DMS53 (cell line): ENCODE results near the gene ZNRF3.
"Not testable (repeated sequence)": the region's sequence is repeated elsewhere in the genome, so short reads cannot be mapped to it uniquely, and the experiment has no call there.

Source experiments
- DNase-seq: peaks from one replicate; lab custom pipeline; 2025; lab: John Stamatoyannopoulos, UW

The ZNRF3 gene

DNA sequence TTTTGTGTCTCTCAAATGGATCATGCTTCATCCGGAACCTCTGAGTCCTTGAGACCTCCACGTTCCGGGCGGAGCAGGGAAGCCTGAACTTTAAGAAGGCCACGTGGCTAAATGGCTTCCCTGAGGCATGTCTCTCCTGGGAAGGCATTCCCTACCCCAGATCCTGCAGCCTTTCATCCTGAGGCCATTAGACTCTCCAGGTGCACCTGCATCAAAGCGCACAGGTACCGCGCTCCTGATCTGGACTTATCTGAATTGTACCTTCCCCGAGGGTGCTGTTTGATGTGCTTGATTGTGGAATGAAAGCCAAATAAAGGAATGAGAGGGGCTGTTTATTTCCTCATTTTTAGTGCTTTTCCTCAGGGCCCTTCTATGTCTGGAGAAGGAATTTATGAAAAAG, 155.8 kb downstream of the ZNRF3 start:
- no peak for DNase-seq

DNA sequence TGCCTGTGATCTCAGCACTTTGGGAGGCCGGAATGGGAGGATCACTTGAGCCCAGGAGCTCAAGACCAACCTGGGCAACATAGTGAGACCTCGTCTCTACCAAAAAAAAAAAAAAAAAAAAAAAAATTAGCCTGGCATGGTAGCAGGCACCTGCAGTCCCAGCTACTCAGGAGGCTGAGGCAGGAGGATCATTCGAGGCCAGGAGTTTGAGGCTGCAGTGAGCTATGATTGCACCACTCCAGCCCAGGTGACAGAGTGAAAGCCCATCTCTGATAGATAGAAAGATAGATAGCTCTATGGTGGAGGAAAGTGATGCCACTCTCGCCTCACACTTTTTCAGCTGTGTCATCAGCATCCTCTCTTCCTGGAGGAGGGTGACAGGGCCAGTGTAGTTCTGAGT, 156.3 kb downstream of the ZNRF3 start:
- not testable (repeated sequence) for DNase-seq

DNA sequence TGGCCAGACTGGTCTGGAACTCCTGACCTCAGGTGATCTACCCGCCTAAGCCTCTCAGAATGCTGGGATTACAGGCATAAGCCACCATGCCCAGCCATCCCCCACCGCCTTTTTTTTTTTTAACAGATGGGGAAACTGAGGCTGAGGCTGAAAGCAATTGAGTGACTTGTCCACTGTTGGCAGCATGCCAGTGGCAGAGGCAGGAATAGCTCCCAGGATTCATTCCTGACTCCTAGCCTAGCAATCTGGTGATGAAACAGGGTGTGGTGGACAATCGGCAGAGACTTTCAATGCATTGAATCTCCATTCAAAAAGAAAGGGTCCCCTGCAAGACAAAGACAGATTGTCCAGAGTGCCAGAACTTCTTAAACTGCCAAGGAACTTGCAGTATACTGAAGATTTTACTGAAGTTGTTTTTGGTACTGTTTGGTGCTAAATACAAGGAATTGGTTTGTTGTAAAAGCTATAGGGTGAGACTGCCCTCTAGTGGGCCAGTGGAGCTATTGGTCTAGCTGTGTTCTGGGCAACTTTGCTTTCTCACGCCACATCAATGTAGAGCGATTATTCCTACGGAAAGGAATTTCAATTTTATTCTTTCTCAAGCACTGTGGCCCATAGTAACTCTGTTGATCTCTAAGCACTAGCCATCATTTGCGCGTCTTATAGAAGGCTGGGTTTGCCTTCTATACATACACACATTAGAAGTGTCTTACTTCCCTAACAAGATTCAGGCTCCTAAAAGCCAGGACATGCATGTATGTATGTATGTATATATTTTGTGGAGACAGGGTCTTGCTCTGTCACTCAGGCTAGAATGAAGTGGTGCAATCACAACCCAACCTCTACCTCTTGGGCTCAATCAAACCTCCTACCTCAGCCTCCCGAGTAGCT, 157.3 kb downstream of the ZNRF3 start:
- DNase-seq: peak; percentile 67

DNA sequence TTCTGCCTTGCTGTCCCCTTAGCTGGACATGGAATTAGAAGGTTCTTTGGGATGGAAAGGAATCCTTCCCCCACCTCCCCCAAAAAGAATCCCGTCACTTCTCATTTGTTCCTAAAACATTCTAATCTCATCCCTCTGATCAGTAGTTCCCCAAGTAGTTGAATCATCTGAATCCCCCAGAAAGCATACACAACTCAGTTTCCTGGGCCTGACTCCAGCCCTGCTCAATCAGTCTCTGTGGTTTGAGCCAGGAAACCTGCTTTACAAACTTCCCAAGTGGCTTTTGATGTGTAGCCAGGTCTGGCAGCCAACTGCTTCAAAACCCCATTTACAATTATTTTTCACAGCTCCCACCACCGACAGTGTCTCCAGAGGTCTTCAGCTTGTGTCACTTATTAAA, 158.0 kb downstream of the ZNRF3 start:
- DNase-seq: no peak

DNA sequence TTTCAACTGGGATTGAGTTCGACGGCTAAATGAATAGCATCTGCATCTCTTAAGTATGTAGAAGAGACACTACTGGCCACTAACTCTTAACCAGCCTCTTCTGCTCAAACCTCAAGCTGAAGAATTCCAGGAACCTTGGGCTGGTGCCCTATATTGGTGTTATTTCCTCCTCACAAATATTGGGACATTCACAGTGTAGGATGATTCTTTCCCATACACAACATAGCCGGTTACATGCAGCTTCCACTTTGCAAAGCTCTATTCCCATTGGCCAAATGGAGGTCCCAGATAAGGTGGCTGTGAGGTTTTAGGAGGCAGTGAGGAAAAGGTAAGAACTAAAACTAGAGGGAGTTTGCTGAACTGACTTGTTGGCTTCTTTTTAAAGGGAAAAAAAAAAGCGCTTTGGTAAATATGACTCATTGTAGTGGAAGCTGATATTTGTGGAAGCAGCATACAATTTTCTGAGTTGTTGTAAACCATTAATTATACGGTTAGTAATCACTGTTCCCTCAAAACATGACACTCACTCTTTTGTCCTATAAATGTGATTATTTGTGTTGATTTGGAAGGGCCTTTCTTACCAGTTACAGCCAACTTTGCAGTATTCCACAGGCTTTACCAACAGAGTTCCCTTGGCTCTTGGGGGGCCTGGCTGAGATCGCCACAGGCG, 160.7 kb downstream of the ZNRF3 start:
- no peak for DNase-seq

DNA sequence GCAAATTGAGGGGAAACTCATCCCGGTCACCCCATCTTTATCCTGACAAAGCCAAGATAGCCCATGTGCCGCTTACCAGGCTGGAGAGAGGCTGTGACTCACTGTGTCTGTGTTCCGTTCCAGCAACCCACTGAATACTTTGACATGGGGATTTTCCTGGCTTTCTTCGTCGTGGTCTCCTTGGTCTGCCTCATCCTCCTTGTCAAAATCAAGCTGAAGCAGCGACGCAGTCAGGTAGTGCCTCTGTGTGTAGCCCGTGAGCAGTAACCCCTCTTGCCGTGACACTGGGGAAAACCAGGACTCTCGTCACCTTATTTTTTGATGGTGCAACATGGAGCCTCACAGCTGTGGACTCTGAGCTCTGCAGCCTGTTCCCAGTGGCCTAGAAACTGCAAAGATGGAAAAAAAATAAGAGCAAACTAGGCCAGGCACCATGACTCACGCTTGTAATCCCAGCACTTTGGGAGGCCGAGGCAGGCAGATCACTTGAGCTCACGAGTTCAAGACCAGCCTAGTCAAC, 161.3 kb downstream of the ZNRF3 start:
- DNase-seq: no peak

DNA sequence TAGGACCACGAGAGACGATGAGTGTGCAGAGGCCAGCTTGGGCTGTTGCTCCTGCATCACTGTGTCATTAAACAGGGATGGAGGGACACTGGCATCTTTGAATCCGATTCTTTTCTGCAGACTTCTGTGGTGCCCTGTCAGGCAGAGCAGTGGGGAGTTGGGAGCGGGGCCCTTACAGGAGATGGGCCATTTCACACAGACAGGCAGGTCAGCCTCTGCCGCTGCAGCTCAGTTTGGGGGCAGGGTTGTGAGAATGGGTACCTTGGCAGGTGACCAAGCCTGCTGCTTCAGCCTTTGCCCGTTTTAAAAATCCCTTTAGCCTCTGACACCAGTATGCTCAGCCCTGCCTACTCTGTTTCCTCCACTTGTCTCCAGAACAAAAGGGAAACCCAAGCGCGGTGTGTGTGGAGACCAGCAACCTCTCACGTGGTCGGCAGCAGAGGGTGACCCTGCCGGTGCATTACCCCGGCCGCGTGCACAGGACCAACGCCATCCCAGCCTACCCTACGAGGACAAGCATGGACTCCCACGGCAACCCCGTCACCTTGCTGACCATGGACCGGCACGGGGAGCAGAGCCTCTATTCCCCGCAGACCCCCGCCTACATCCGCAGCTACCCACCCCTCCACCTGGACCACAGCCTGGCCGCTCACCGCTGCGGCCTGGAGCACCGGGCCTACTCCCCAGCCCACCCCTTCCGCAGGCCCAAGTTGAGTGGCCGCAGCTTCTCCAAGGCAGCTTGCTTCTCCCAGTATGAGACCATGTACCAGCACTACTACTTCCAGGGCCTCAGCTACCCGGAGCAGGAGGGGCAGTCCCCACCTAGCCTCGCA, 165.7 kb downstream of the ZNRF3 start:
- DNase-seq: no peak

DNA sequence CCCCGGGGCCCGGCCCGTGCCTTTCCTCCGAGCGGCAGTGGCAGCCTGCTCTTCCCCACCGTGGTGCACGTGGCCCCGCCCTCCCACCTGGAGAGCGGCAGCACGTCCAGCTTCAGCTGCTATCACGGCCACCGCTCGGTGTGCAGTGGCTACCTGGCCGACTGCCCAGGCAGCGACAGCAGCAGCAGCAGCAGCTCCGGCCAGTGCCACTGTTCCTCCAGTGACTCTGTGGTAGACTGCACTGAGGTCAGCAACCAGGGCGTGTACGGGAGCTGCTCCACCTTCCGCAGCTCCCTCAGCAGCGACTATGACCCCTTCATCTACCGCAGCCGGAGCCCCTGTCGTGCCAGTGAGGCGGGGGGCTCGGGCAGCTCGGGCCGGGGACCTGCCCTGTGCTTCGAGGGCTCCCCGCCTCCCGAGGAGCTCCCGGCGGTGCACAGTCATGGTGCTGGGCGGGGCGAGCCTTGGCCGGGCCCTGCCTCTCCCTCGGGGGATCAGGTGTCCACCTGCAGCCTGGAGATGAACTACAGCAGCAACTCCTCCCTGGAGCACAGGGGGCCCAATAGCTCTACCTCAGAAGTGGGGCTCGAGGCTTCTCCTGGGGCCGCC, 166.4 kb downstream of the ZNRF3 start:
- no peak for DNase-seq

DNA sequence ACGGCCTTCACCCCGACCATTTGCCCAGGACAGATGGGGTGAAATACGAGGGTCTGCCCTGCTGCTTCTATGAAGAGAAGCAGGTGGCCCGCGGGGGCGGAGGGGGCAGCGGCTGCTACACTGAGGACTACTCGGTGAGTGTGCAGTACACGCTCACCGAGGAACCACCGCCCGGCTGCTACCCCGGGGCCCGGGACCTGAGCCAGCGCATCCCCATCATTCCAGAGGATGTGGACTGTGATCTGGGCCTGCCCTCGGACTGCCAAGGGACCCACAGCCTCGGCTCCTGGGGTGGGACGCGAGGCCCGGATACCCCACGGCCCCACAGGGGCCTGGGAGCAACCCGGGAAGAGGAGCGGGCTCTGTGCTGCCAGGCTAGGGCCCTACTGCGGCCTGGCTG, 167.1 kb downstream of the ZNRF3 start:
- DNase-seq: no peak

DNA sequence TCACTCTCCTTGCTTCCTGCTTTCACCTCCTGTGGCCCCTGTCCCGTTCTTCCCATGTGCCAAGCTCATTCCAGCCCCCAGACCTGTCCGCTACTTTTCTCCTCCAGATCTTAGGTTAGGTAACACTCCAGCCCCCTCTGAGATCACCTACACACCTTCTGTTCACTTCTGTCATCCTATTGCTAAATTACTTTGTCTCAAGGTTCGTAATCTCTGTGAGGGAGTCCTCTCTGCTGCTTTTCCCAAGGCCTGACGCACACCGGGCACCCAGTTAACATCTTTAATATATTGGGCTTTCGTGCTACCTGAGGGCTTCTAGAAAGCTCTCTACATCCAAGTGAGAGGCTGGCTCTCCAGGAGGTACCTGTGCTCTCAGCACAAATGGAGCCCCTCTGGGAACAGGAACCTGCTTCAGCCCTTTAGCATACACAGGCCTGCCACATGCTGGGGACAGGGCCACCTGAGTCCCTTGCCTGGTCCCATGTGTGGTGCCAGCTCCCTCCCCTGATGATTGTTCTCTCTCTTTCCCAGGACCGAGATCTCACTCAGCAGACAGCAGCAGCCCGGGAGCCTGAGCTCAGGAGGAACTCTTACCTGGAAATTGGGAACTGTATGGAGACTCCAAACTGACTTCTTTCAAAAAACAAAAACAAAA, 169.8 kb downstream of the ZNRF3 start:
- DNase-seq: no peak

DNA sequence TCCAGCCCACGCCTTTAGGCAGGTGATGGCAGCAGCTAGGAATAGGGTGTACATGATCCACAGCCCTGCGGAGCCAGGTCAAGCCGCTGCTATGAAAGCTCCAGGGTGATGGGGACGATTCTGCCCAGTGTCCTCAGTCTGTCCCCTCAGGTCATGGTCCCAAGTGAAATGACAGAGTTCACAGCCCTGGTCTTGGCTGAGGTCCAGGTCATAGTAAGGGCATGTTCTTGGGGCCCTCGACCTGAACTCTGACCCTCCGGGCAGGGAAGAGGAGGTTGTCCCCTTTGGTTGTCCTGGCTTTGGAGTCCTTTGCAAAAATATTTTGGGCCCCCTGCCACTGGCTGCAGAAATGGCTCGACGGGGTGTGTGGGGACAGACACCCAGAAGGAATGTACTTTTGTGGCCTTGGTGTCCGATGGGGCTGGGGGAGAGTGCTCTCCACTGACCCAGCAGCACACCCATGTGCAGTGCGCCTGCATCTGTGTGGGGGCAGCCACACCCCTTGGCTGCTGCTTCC, 170.9 kb downstream of the ZNRF3 start:
- DNase-seq: no peak

DNA sequence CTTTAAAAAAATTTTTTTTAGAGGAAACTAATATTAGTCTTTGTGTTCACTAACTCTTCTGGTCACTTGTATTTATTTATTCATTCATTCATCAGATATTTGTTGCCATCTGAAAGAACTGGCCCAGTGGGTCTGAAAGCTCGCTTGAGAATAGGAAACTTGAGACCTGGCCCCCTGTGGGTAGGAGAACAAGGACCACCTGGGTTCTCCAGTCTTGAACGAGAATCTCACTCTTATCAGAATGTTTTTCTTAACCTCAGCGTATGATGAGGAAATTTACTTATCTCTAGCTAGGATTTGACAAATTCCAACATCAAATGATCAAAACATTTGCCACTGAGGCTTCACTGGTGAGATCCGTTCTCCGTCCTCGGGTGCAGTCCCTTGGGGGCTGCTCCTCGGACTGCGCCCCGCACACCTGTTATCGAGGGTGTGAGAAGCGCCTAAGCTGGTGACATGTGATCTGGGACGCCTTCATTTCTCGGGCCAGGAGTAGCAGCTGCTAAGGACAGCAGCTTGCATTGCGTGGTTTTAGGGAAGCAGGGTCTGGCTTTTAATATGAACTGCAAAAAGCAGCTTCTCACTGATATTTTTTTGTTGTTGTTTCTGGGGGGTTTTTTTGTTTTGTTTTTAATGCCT, 171.9 kb downstream of the ZNRF3 start:
- no peak for DNase-seq

DNA sequence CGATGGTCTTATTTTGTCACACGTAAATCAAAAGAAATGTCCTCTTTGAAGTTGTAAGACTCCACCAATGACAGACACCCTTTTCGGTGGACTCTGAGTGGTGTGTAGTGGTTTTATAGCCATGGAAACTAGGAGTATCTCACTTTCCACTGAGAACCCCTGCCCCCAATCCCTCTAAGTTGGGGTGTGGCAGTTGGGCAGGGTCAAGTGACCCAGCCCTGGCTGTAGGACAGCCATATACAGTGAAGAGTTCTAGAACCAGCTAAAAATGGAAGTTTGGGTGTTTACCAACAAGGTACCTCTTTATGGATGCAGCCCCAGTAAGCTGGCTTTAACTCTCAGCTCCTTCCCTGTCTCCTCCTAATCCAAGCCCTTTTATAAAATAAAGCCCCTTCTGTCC, 173.1 kb downstream of the ZNRF3 start:
- no peak for DNase-seq

DNA sequence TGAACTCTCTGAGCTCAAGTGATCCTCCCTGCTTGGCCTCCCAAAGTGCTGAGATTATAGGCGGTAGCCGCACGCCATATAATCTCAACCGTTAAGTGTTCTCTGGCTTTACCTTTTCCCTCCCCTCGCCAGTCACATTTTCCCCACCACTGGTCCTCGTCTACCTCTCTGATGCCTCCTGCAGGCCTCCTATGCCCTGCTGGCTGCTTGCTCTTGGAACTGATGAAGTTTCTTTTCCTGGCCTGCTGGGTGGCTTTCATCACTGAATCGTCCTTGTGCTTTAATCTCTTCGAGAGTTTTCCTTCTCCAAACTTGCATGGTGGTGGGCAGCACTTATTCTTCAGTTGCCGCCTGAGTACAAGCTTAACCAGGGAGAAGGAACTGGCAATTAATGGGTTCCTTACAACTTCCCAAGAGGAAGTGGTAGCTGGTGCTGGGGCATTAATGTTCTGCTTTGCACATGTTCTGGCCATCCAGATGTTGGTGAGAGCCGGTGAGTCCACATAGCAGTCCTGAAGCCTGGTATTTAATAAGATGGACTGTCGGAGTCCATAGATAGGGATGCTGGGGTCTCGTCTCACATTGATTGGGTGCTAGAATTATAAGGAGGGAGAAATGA, 177.0 kb downstream of the ZNRF3 start:
- DNase-seq: no peak

DNA sequence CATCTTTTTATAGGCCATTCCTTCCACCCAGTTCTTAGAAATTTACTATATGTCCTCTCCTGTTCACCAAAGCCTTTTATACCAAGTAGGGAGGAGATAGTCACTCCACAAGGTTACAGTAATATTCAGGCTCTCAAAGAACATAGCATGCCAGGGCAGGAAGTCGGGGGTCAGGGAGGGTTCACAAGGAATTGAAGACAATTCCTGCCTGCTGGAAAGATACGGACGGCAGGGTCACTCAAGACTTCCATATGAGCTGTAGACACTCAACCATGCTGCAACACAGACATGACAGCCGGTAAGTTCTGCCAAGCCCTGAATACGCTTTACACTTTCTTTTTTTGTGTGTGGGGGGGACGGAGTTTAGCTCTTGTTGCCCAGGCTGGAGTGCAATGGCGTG, 177.6 kb downstream of the ZNRF3 start:
- DNase-seq: no peak

DNA sequence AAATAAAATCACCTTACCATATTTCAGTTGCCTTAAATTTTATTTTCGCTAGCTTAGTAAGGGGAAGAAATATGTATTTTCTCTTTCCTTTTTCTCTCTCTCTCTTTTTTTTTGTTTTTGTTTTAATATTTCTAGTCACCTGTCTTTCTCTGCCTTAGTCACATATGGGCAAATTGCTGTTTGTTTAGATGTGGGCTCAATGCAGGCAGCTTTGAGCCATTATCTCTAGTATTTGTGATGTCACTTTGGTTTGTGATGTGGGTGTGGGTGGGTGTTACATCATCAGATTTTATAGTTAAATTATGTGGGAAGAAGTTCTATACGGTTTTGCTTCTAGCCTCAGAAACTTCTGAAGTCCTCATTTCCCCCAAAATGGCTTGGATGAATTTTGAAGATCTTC, 178.4 kb downstream of the ZNRF3 start, which contains the start of gene C22orf31:
Gene C22orf31, minus strand, starts transcription at position 59 of the 400 bp plus-strand sequence. Its CDS starts 39 bp downstream, at position 20.
- DNase-seq: no peak

DNA sequence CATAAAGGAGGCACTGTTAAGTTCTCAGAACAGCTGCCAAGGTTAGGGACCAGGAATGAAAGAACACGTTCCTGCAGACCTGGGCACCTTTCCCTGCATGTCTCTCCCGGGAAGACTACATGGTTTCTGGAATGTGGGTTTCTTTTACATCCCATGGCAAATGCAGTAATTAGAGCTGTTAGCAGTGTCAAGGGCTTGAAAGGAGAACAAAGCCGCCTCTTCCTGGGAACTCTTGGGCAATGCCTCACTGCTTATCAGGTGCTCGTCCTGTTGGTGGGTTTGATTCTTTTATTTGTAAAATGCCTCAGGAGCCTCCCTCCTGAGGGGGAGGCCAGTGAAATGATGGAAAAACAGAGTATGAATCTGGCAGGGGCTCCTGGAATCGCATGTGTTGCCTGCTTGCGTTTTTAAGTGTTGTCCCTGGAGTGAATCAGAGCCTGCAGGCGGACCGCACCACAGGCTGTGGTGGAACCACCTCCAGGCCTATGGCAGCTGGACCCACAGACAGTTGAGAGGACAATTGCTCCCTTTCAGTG, 179.0 kb downstream of the ZNRF3 start:
- no peak for DNase-seq

DNA sequence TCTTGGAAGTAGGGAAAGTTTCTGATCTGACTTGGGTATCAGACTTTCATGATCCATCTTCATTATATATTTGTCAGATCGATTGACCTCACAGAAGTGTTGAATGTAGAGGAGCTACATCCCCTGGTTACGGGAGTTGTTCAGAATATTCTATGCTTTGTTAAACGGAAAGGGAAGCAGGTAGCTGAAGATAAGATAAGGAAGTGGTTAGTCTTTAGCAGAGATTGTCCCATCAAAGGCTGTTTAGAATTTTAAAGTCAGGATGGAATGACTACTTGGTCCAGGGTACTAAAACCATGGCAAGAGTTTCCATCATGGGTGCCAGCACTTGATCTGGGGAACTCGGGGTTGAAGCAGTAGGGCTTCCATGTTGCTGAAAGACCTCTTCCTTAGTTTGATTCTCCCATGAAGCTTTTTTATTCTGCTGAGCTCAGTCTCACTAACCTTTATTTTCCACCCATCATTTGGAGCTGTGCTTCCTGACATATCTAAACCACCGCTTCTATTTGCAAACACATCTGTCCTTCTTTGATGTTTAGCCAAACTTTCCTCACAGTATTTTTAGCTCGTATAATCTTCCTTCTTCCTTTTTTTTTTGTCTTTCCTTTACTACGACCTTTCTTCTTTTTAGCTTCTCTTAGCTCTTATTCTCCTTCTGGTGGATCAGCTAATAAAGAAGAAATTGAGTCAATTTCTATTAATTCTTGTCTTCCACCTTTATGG, 182.3 kb downstream of the ZNRF3 start:
- DNase-seq: no peak

DNA sequence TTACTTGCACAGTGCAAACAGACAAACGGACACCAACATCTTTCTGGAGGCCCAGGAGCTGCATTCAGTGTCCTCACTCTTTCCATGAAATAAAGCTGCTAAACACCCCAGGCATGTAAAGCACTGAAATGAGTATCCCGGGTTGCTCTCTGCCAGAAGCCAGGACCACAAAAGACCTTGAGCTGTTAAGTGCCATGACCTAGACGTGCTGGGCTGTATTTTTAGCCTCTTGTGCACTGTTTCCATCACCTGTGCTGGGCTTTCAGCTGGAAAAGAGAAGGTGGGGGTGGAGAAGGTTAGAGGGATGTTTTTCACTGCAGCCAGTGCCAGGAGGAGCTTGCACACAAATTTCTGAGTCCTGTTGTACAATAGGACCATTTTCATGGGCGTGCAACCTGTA, 186.1 kb downstream of the ZNRF3 start:
- no peak for DNase-seq
